PC-9 (cell line): Measurements from ENCODE around the gene KASH5. TPM values are rescaled to one million over a fixed set of nuclear protein-coding genes. Genes with fewer than 3 reads are reported as not detected.

Experiments
- BruUV-seq: library from RNA; stranded (reverse); fragments of 400-500 nt; replicated peaks from 2 replicates; lab custom pipeline; 2021; lab: Mats Ljungman, UMichigan
- CTCF ChIA-PET: fragments of 300-600 bp; sonication (Branson Sonifier 250); formaldehyde crosslinking; loops from one replicate; lab custom pipeline; 2022; ENCODE audit warnings: antibody characterized with exemption; lab: Charles Lee
- POLR2A ChIA-PET: fragments of 300-600 bp; sonication (Branson Sonifier 250); formaldehyde crosslinking; loops from one replicate; lab custom pipeline; 2022; ENCODE audit warnings: antibody characterized with exemption; ENCODE audit not compliant: unreplicated experiment; lab: Charles Lee
- DNase-seq, 2 experiments: peaks; one replicate each; pipeline versions ENCODE4 v3.0.0 to v3.0.0-alpha.2; 2015 to 2022; ENCODE audit warnings: mixed read lengths in 1 of 2
- H2AFZ ChIP-seq: fragments of 200-600 bp; sonication (generic); 2 replicates; pipeline ENCODE4 v1.8.1; 2017; ENCODE audit warnings: antibody characterized with exemption
- H3F3A ChIP-seq: fragments of 200-600 bp; sonication (generic); 2 replicates; pipeline ENCODE4 v1.8.1; 2017; ENCODE audit warnings: antibody characterized with exemption, mild to moderate bottlenecking, low read depth; ENCODE audit not compliant: insufficient read depth
- H3K27ac ChIP-seq: fragments of 200-600 bp; sonication (generic); 2 replicates; pipeline ENCODE4 v1.6.1; 2016; ENCODE audit warnings: mixed run types
- H3K27me3 ChIP-seq: fragments of 200-600 bp; sonication (generic); 2 replicates; pipeline ENCODE4 v1.6.1; 2016; ENCODE audit warnings: low read depth, mixed run types; ENCODE audit not compliant: insufficient read depth
- H3K36me3 ChIP-seq: fragments of 200-600 bp; sonication (generic); 2 replicates; pipeline ENCODE4 v1.6.1; 2016; ENCODE audit warnings: low read depth, mixed run types
- H3K4me1 ChIP-seq: fragments of 200-600 bp; sonication (generic); replicated peaks from 2 replicates; pipeline ENCODE4 v1.6.1; 2016; ENCODE audit warnings: mixed run types; ENCODE audit not compliant: insufficient read depth
- H3K4me2 ChIP-seq: fragments of 200-600 bp; sonication (generic); 2 replicates; pipeline ENCODE4 v1.6.1; 2017; ENCODE audit warnings: mixed run types
- H3K4me3 ChIP-seq: fragments of 200-600 bp; sonication (generic); 2 replicates; pipeline ENCODE4 v1.6.1; 2016; ENCODE audit warnings: mixed run types
- H3K79me2 ChIP-seq: fragments of 200-600 bp; sonication (generic); 2 replicates; pipeline ENCODE4 v1.6.1; 2017; ENCODE audit warnings: low read depth, mixed run types
- H3K9me2 ChIP-seq: fragments of 200-600 bp; sonication (generic); 2 replicates; pipeline ENCODE4 v1.8.1; 2017; ENCODE audit warnings: mild to moderate bottlenecking; ENCODE audit not compliant: insufficient read depth
- H3K9me3 ChIP-seq: fragments of 200-600 bp; sonication (generic); 2 replicates; pipeline ENCODE4 v1.8.1; 2016; ENCODE audit warnings: low read depth; ENCODE audit not compliant: insufficient read depth
- H4K20me1 ChIP-seq: fragments of 200-600 bp; sonication (generic); 2 replicates; pipeline ENCODE4 v1.8.1; 2017; ENCODE audit not compliant: insufficient read depth
- CTCF ChIP-seq: fragments of 200-600 bp; sonication (generic); conservative IDR thresholded peaks from 2 replicates; pipeline ENCODE4 v1.6.1; 2017; ENCODE audit warnings: mixed run types, antibody characterized with exemption, mild to moderate bottlenecking, moderate library complexity
- EZH2 ChIP-seq: fragments of 200-600 bp; sonication (generic); IDR thresholded peaks from 2 replicates; pipeline ENCODE4 v1.8.0; 2017; ENCODE audit warnings: antibody characterized with exemption, low read depth
- intact Hi-C: fragments of 100-400 bp; cut with micrococcal nuclease; formaldehyde crosslinking; loops from one replicate; pipeline ENCODE4 v1.10.0; 2022; ENCODE audit not compliant: unreplicated experiment
- total RNA-seq: library from RNA; stranded (reverse); gene quantifications from 2 replicates; pipeline ENCODE4 v1.2.3, GENCODE V29; 2021

The KASH5 gene
- total RNA-seq, 1 experiment from 2014 or later: 0.39 TPM

- Histone ChIP-seq H3K4me1 (no peaks in the 10 kb centered on the region), H4K20me1 (no peaks in the 10 kb centered on the region), H3K9me2 (no peaks in the 10 kb centered on the region), H3K27ac (no peak overlapping the region), H3K36me3 (no peaks in the 10 kb centered on the region), H3K4me2 (no peak overlapping the region), H2AFZ (no peak overlapping the region), H3K4me3 (no peak overlapping the region), H3K27me3 (peaks cover 22% of the 10 kb centered on the region), H3K79me2 (no peaks in the 10 kb centered on the region), H3F3A (peaks cover 8% of the 10 kb centered on the region; the same call in 1 of the 2 replicates), H3K9me3 (no peaks in the 10 kb centered on the region)
- intact Hi-C loops: loop anchor here (2.0 to 5.0 kb wide), 2 partner anchors 153 to 283 kb away; partner anchors contain the start of gene PRMT1
- no peak for TF ChIP-seq CTCF
- no peak for TF ChIP-seq EZH2
- no peak for DNase-seq
- ChIA-PET CTCF (no interaction called here), POLR2A (no interaction called here)
- BruUV-seq: no TSS peak
Observed at GRCh38 chr19:49393881-49394280, 5.8 kb downstream of the KASH5 start.

GRCh38 chr19:49395581-49396407, 7.7 kb downstream of the KASH5 start:
- no peak for DNase-seq
- TF ChIP-seq EZH2: no peak
- Histone ChIP-seq H3K9me2 (no peaks in the 10 kb centered on the region), H3K9me3 (no peaks in the 10 kb centered on the region), H3K4me3 (no peak overlapping the region), H3K27me3 (peaks cover 8% of the 10 kb centered on the region), H3K79me2 (no peaks in the 10 kb centered on the region), H3K4me1 (no peaks in the 10 kb centered on the region), H3K4me2 (no peak overlapping the region), H3K36me3 (no peaks in the 10 kb centered on the region), H2AFZ (no peak overlapping the region), H3K27ac (no peak overlapping the region), H4K20me1 (no peaks in the 10 kb centered on the region), H3F3A (peaks cover 8% of the 10 kb centered on the region; the same call in 1 of the 2 replicates)
- no TSS peak for BruUV-seq
- intact Hi-C loops: no loop called here
- POLR2A ChIA-PET: no interaction called here
- CTCF ChIA-PET: no interaction called here

DNA sequence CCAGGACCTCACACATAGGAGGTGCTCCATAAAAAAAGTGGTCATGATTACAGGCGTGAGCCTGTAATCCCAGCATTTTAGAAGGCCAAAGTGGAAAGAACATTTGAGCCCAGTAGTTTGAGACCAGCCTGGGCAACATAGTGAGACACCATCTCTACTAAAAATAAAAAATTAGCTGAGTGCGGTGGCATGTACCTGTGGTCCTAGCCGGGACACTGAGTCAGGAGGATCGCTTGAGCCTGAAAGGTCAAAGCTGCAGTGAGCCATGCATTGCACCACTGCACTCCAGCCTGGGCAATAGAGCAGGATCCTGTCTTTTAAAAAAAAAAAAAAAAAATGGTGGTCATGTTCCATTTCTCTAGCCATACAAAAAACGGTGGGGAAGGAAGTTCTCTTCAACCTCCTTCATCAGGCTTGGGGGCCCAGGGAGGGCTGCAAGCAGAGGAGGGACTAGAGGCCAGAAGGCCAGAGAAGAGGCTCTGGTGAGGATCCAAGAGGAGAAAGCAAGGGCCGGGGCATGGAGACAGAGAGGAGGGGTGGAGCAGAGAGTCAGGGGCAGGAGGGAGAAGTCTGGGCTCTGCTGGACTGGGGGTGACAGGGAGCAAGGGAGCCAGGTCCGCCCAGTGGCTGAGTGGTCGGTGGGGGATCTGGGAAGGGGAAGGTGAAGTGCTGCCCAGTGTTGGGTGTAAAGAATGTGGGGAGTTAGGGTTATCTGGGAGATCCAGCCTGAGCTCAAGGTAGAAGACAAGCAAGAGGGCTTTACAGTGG, 8.9 kb downstream of the KASH5 start:
- intact Hi-C loops: no loop called here
- POLR2A ChIA-PET: no interaction called here

More for the DNA sequence above, 8.9 kb downstream of the KASH5 start:
- Histone ChIP-seq H3K9me3 (no peaks in the 10 kb centered on the region), H3K27me3 (peaks cover 6% of the 10 kb centered on the region; the same call in 1 of the 2 replicates), H4K20me1 (no peaks in the 10 kb centered on the region), H3K4me1 (no peaks in the 10 kb centered on the region), H3K4me3 (no peak overlapping the region), H3K36me3 (no peaks in the 10 kb centered on the region), H3K79me2 (no peaks in the 10 kb centered on the region), H3K4me2 (no peak overlapping the region), H3K27ac (no peak overlapping the region), H3F3A (no peaks in the 10 kb centered on the region), H2AFZ (no peak overlapping the region), H3K9me2 (no peaks in the 10 kb centered on the region)
- TF ChIP-seq EZH2 (no peak), CTCF (no peak)
- DNase-seq: no peak
- no TSS peak for BruUV-seq
- CTCF ChIA-PET: no interaction called here
